Effector CD4-positive, alpha-beta T cell (primary cell): ENCODE data around the gene CMTM4.
A peak's percentile ranks its signal among the peaks of the same experiment; 100 is the strongest.
"Not testable (repeated sequence)": the region's sequence is repeated elsewhere in the genome, so short reads cannot be mapped to it uniquely, and the experiment has no call there.

Experiments used
- DNase-seq: peaks from one replicate; pipeline ENCODE4 v3.0.0-alpha.2; 2020

Gene CMTM4

GRCh38 chr16:66703406-66704215 is 7.1 kb upstream of the CMTM4 start:
- DNase-seq, result no peak

GRCh38 chr16:66701516-66701915 is 5.0 kb upstream of the CMTM4 start:
- no peak for DNase-seq

DNA sequence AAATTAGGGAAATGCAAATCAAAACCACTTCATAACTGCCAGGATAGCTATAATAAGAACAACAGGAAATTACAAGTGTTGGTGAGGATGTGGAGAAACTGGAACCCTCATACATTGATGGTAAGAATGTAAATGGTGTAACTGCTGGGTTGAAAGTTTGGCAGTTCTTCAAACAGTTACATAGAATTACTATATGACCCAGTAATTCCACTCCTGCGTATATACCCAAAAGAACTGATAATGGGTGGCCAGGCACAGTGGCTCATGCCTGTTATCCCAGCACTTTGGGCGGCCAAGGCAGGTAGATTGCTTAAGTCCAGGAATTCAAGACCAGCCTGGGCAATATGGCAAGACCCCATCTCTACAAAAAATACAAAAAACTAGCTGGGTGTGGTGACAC is 4.5 kb upstream of the CMTM4 start:
- no peak for DNase-seq

GRCh38 chr16:66699898-66700297 is 3.4 kb upstream of the CMTM4 start:
- no peak for DNase-seq

GRCh38 chr16:66698046-66698445 is 1.5 kb upstream of the CMTM4 start:
- DNase-seq, result no peak

DNA sequence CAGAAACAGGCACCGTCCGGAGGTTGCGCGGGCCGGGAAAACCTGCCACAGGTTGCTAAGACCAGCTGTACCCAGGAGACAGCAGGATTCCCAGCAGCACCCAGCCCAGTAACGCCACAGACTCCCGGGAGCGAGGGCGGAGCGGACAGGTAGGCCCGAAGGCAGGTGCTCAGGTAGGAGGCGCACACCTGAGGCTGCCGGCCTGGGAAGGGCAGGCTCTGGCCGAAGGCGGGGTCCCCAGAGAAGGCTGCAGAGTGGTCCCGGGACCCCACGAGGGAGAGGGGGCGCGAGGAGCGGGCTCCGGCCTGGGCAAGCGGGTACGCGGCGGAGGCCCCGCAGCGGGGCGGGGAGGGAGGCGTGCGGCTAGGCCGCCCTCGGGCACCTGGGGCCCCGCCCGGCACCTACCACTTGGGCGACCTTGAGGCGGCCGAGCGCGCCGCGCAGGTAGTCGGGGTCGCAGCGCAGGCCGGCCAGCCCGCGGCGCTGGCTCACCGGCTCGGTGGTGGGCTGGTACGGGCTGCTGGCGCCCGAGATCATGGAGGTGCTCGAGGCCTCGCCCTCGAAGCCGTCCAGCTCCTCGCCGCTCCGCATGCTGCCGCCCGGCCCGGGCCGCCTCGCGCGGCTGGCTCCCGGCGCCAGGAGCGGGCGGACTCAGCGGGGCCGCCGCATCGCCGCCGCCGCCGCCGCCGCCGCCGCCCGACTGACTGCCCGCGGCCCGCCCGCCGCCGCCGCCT is 441 bp downstream of the CMTM4 start:
- DNase-seq, result peak; percentile 8

GRCh38 chr16:66695471-66695934 is 1.0 kb downstream of the CMTM4 start:
- DNase-seq, result no peak

DNA sequence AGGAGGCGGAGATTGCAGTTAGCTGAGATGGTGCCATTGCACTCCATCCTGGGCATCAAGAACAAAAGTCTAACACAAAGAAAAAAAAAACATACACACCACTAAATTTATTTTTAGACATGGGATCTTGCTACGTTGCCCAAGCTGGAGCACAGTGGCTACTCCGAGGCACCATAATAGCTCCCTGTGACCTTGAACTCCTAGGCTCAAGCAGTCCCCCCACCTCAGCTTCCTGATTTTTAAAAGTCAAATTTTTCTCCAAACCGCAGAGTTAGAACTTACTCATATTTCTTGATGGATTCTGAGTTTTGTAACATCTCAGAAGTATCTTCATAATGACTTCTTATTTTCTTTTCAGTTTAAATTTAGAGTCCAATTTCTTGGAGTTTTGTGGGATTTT is 3.4 kb downstream of the CMTM4 start:
- DNase-seq, result no peak

DNA sequence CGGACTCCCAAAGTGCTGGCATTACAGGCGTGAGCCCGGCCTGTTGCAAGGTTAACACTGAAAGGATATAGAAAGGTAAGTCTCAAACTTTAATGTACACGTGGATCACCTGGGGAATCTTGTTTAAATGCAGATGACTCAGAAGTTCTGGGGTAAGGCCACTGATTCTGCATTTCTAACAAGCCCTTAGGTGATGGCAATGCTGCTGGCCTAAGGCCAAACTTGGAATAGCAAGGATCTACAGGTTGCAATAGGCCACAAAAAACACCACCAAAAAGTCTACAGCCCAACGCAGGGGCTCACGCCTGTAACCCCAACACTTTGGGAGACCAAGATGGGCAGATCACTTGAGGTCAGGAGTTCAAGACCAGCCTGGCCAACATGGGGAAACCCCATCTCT is 4.2 kb downstream of the CMTM4 start:
- DNase-seq, result no peak

DNA sequence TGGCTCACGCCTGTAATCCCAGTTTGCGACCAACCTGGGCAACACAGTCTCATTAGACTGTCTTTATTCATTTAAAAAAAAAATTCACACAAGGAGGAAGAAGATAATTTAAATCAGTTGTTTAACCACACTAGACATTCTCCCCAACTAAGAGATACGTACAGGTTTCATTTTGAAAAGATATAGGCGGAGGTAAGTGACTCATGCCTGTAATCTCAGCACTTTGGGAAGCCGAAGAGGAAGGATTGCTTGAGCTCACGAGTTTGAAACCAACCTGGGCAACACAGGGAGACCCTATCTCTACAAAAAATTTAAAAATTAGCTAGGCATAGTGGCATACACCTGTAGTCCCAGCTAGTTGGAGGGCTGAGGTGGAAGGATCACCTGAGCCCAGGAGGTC is 5.3 kb downstream of the CMTM4 start:
- no peak for DNase-seq

DNA sequence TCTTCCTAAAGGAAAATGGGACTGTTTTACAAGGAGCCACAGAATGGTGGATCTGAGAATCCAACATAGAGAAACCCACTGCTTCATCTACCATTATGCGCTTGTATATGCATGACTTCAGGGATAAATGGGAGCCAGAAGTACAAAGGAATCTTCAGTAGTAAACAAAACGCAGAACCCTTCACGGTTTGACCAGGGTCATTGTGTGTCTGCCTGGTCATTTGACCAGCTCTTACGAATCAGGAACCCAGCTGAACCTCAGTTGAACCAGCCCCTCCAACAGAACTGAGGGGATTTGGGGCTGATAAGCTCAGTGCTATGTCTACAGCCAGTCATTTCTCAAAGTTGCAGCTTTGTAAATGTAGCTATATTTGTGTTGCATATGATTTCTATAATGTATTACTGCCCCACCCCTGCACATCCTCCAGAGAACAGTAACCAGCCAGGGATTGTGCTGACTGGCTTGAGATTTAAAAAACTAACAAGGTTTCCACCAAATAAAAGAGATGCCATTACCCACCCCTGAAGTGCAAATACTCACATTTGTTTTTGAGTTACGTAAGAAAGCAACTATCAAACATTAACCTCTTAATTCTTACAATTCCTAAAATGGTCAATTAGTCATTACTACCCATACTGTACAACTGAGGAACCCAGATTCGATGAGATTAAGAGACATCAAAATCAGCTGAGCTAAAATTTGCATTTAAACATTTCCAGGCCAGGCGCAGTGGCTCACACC is 6.3 kb downstream of the CMTM4 start:
- DNase-seq, result no peak

DNA sequence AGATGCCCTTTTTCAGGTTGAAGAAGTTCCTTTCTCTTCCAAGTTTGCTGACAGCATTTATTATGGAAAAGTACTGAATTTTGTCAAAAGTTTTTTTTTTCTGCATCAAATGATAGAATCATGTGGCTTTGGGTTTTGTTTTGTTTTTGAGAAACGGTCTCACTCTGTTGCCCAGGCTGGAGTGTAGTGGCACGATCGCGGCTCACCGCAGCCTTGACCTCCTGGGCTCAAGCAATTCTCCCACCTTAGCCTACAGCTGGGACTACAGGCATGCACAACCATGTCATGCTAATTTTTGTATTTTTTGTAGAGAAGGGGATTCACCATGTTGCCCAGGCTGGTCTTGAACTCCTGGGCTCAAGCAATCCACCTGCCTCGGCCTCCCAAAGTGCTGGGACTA is 7.3 kb downstream of the CMTM4 start:
- no peak for DNase-seq

DNA sequence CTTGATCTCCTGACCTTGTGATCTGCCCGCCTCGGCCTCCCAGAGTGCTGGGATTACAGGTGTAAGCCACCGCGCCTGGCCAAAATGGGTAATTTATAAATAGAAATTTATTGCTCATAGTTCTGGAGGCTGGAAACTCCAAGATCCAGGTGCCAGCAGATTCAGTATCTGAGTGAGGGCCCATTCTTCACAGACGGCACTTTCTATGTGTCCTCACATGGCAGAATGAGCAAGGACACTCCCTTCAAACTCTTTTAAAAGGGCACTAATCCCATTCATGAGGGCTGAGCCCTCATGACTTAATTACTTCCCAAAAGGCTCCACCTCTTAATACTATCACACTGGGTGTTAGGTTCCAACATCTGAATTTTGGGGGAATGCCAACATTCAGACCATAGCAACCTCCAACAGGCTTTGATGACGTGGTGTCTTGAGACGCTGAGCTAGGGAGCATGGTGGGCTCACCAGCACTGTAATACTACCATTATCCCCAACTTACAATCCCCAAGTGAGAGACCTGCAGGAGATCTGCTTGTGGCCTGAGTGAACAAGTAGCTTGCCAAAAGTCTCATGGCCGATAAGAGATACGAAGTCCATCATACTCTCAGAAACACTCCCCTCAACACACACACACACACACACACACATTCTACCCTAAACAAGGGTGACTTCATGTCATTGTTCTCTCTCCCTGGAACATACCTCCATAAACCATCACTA is 8.5 kb downstream of the CMTM4 start:
- DNase-seq, result no peak

DNA sequence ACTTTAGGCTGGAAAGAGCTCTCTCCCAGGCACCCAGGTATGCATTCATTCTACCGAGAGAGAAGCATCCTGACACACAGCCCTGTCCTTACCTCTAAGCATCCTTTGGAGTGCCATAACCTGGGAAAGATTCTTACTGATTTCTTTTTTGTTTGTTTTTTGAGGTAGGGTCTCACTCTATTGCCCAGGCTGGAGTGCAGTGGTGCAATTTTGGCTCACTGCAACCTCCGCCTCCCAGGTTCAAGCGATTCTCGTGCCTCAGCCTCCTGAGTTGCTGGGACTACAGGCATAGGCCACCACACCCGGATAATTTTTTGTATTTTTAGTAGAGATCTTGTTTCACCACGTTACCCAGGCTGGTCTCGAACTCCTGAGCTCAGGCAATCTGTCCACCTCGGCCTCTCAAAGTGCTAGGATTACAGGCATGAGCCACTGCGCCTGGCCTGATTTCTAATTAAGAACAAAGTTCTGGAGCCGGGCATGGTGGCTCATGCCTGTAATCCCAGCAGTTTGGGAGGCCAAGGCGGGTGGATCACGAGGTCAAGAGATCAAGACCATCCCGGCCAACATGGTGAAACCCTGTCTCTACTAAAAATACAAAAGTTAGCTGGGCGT is 10.9 kb downstream of the CMTM4 start:
- not testable (repeated sequence) for DNase-seq

- DNase-seq, result no peak
Observed at GRCh38 chr16:66682271-66682670, 14.3 kb downstream of the CMTM4 start.

- no peak for DNase-seq
Observed at GRCh38 chr16:66681676-66682075, 14.9 kb downstream of the CMTM4 start.

DNA sequence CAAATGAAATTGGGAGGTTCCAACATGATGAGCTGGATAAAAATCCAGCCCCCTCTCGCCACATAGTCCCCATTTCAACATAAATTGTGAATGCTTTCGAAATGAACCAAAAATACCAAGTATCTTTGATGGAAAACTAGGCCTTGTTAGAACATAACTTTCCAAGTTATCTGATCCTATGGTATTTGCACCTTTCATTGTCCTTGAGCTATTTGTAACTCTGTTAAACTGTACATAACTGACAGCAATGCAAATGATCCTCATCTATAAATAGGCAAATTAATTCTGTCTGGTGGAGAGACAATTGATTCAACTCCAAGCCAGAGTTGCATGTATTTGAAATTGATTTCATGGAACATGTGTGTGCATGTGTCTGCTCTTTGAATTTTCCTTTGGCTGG is 18.2 kb downstream of the CMTM4 start:
- DNase-seq, result no peak

GRCh38 chr16:66677836-66678235 is 18.7 kb downstream of the CMTM4 start:
- DNase-seq, result no peak

DNA sequence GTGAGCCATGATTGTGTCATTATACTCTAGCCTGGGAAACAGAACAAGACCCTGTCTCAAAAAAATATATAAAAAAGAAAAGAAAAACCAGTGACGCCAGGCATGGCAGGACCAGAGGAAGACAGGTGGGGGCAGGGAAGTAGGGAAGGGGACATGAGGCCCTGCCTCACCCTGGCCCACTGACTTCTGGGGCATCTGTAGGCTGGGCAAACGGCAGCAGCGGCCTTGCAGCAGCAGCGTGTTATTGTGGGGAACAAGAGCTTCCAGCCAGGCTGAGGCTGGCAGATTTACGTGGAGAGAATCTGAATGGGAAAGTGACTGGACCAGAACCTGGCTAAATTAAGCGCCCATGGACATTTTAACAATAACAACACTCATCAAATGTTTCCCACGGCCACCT is 19.4 kb downstream of the CMTM4 start:
- DNase-seq, result no peak

- DNase-seq, result no peak
Observed at GRCh38 chr16:66676599-66676998, 19.9 kb downstream of the CMTM4 start.

DNA sequence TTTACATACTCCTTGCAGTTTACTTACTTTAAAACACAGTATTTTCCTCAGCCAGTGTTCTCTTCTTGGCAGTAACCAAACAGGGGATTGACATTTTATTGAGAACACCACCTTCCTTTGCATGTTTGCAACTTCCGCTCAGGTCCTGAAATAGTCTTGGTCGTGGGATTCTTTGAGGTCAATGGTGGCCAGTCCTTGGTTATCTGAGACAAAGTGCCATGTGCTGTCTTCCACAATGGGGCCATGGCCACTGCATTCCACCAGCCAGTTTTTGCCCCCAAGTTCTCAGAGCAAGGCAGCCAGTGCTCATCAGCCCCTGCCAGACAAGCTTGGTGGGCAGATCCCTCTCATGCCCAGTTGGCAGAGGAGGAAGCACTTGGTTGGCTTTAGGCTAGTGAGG is 22.9 kb downstream of the CMTM4 start:
- no peak for DNase-seq

GRCh38 chr16:66670691-66671388 is 25.7 kb downstream of the CMTM4 start:
- DNase-seq, result no peak
